HL-60/S4 treated with phorbol 12-myristate 13-acetate at 8.2 ng/mL for 4 days and 3 days (cell line): Measurements from ENCODE around the gene RTP3.
"Not testable (repeated sequence)": the region's sequence is repeated elsewhere in the genome, so short reads cannot be mapped to it uniquely, and the experiment has no call there.

Experiments used
- in situ Hi-C: fragments of 300-500 bp; cut with MboI; formaldehyde crosslinking; loops from 2 replicates; pipeline ENCODE4 v1.15.0; 2022; ENCODE audit warnings: low sequenced_read_pairs

RTP3 gene

GRCh38 chr3:46517016-46517783 is 19.4 kb downstream of the RTP3 start:
- in situ Hi-C loops = no loop called here

- in situ Hi-C loops = no loop called here
These were observed 20.0 kb downstream of the RTP3 start for GRCh38 chr3:46517784-46518181.

DNA sequence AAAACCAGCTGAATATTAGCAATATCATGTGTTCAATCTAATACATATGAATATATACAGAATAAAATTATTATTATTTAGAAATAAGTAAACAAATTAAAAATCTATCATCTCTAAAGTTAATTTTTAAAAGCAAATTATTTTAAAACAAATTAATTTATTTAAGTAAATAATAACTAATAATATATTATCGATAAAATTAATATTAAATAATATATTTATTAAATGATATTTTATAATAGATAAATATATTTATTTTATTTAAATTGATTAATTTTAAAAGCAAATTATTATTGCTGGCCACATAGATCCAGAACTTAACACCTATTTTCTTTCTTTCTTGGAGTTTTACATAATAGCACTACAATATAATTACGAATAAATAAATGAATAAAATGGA is 22.2 kb downstream of the RTP3 start:
- in situ Hi-C loops = no loop called here

GRCh38 chr3:46520531-46520930 is 22.8 kb downstream of the RTP3 start:
- in situ Hi-C loops = no loop called here

- in situ Hi-C loops = no loop called here
These were observed 23.3 kb downstream of the RTP3 start for GRCh38 chr3:46521096-46521495.

- in situ Hi-C loops = not testable (repeated sequence)
These were observed 24.4 kb downstream of the RTP3 start for GRCh38 chr3:46522201-46522600.

DNA sequence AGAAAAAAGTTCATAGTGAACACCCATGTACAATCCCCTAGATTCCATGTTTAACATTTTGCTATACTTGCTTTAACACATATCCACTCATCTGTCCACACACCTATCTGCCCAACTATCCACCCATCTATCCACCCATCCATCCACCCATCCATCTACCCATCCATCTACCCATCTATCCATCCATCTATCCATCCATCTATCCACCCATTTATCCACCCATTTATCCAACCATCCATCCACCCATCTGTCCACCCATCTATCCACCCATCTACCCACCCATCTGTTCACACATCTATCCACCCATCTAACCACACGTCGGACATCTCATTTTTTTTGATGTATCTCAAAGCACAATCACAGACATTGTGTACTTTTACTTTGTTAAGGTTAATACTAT is 25.8 kb downstream of the RTP3 start:
- in situ Hi-C loops = no loop called here

GRCh38 chr3:46524008-46524407 is 26.2 kb downstream of the RTP3 start:
- in situ Hi-C loops = no loop called here

GRCh38 chr3:46524832-46525231 is 27.1 kb downstream of the RTP3 start:
- in situ Hi-C loops = no loop called here

DNA sequence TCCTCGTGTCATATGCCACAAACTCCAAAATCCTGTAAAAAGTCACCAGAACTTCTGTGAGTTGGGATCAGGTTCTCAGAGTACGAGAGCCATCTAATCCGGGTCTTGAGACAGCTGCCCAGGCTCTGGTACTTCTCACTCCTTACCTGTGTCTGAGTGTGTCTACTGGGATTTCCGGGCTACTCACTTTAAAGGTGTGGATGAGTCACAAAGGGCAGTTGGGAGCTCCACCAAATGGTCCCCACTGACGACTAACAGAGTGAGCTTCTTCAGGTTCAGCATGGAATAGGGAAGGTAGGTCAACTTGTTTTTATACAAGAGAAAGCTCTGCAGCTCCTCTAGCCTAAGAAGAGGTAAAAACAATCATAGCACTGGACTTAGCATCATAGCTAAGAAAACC is 29.5 kb downstream of the RTP3 start:
- in situ Hi-C loops = no loop called here

- in situ Hi-C loops = no loop called here
These were observed 35.3 kb downstream of the RTP3 start for GRCh38 chr3:46533091-46533490.

GRCh38 chr3:46535746-46536145 is 38.0 kb downstream of the RTP3 start:
- in situ Hi-C loops = no loop called here

- in situ Hi-C loops = no loop called here
These were observed 39.0 kb downstream of the RTP3 start for GRCh38 chr3:46536758-46537157.

- in situ Hi-C loops = no loop called here
These were observed 39.5 kb downstream of the RTP3 start for GRCh38 chr3:46537316-46537715.

DNA sequence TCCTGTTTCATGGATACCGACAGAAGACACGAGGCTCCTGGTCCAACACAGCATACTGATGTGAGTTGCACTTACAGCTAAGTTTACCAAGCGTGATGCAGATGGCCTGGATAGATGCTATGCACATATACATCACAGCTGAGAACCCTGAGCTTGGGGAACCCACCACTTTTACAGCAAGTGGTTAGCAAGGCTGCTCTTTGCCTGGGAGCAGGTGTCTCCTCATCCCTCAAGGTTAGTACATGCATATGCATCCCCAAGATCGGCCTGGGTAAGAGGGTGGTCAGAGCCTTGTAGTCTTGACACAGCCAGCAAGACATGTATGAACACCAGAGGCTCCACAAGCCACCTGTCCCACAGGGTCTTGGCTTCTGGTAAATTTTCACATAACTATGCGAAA is 40.0 kb downstream of the RTP3 start:
- in situ Hi-C loops = no loop called here

DNA sequence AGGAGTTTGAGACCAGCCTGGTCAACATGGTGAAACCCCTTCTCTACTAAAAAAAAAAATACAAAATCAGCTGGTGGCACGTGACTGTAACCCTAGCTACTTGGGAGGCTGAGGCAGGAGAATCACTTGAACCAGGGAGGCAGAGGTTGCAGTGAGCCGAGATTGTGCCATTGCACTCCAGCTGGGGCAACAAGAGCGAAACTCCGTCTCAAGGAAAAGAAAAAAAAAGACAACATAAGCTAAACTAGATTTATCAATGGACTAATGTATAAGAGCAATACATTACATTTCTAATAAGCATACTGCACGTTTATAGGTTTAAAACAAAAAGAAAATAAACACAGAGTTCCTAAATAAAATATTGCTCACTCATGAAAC is 40.6 kb downstream of the RTP3 start:
- in situ Hi-C loops = not testable (repeated sequence)

- in situ Hi-C loops = no loop called here
These were observed 41.1 kb downstream of the RTP3 start for GRCh38 chr3:46538803-46539442.

GRCh38 chr3:46539443-46540005 is 41.7 kb downstream of the RTP3 start:
- in situ Hi-C loops = no loop called here

DNA sequence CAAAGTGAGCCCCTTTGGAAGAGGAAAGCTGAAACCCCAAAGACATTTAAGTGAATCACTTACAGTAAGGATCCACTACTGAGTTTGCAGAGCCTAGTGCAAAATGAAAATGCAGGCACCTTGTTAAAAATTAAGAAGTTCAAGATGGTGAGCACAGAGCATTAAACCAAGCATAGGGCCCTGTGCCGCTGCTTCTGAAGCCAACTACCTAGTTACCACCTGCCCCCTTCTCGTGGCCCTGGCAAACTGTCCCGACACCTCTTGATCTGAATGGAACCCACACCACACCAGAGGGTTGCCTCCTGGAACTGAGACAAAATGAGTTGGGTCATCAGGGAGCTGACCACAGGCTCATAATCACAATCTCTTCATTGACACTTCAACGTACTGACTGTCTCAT is 42.8 kb downstream of the RTP3 start:
- in situ Hi-C loops = no loop called here

DNA sequence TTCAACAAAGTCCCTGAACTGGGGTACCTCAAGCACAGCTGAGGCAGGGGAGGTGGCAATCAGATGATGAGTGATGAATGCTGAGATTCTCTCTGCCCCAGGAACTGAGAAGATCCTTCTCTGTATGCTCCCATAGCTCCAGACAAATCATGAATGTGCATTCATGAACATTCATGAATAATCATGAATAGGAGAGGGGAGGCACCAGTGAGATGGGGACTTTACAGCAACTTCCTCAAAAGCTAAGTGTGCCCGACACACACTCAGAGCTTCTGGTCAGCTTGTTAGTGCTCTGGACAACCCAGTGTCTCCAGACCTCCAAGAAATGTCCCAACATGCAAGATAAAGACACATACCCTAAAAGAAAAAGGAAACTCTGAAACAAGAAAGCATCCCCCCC is 44.1 kb downstream of the RTP3 start:
- in situ Hi-C loops = no loop called here

GRCh38 chr3:46542344-46542743 is 44.6 kb downstream of the RTP3 start:
- in situ Hi-C loops = no loop called here

DNA sequence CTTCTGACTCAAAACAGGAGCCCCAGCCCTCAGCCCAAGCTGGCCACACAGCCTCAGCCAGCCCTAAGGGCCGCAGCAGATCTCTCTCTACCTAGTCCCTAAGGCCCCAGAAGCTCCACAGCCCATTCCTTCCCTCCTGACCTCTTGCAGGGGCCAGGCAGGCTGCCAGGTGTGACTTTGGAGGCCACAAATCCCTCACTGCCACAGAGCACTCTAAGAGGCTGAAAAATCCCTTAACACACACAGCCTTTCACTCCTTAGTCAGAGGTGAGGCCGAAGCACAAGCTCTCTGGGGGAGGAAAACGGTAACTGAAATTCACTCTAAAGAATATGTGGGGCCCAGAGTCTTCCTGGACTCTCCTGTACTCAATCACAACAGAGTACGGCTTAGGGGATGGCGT is 45.0 kb downstream of the RTP3 start:
- in situ Hi-C loops = no loop called here
